HepG2 (cell line): ENCODE results near the gene ONECUT1. TPM values are rescaled to one million over a fixed set of nuclear protein-coding genes. Genes with fewer than 3 reads are reported as not detected.
A peak's percentile ranks its signal among the peaks of the same experiment; 100 is the strongest.

ENCODE experiments used
- CAMTA2 ChIP-seq: sonication (generic); formaldehyde crosslinking; IDR thresholded peaks from 2 replicates; pipeline ENCODE4 v1.4.0; 2020; ENCODE audit warnings: mild to moderate bottlenecking, missing genetic modification reagents, borderline replicate concordance
- CHD4 ChIP-seq: fragments of 200-600 bp; sonication (generic); IDR thresholded peaks from 2 replicates; pipeline ENCODE4 v1.7.0; 2017; ENCODE audit warnings: mild to moderate bottlenecking, low read length, borderline replicate concordance
- GFI1 ChIP-seq: sonication (generic); formaldehyde crosslinking; IDR thresholded peaks from 2 replicates; pipeline ENCODE4 v1.5.0; 2020; ENCODE audit warnings: missing genetic modification reagents, mild to moderate bottlenecking, borderline replicate concordance
- HNRNPH1 ChIP-seq: fragments of 200-400 bp; formaldehyde crosslinking; optimal IDR thresholded peaks from 2 replicates; pipeline ENCODE3; 2017; ENCODE audit warnings: mild to moderate bottlenecking, low read depth, low read length
- KAT7 ChIP-seq: IDR thresholded peaks from 2 replicates; pipeline ENCODE4 v1.6.1; 2018; ENCODE audit warnings: borderline replicate concordance, missing compliant biosample characterization
- NR2F1 ChIP-seq, 2 experiments: fragments of 450-650 bp in 1 of 2; formaldehyde crosslinking in 1 of 2; IDR thresholded peaks; 2 replicates each; pipeline versions ENCODE4 v1.5.0 to v1.6.1; 2016 to 2020; ENCODE audit warnings: mild to moderate bottlenecking in 1 of 2, missing compliant biosample characterization in 1 of 2, missing genetic modification reagents in 1 of 2, moderate library complexity in 1 of 2
- PHB2 ChIP-seq: fragments of 450-650 bp; IDR thresholded peaks from 2 replicates; pipeline ENCODE4 v1.6.1; 2018; ENCODE audit not compliant: partially characterized antibody
- PHF5A ChIP-seq: IDR thresholded peaks from one replicate; pipeline ENCODE4 v1.6.1; 2018; ENCODE audit warnings: low read depth, missing genetic modification reagents; ENCODE audit not compliant: unreplicated experiment
- SP1 ChIP-seq, 2 experiments: fragments of 450-650 bp in 1 of 2; sonication (generic) in 1 of 2; formaldehyde crosslinking in 1 of 2; IDR thresholded peaks; 2 replicates each; pipeline versions ENCODE4 v1.4.0 to v1.6.1; 2016 to 2020; ENCODE audit warnings: missing genetic modification reagents in 1 of 2
- THAP11 ChIP-seq: IDR thresholded peaks from 2 replicates; pipeline ENCODE4 v1.6.1; 2016; ENCODE audit warnings: missing biosample characterization, missing genetic modification reagents
- U2AF2 ChIP-seq: fragments of 200-400 bp; formaldehyde crosslinking; IDR thresholded peaks from 2 replicates; pipeline ENCODE4 v1.6.1; 2017; ENCODE audit warnings: low read depth, mild to moderate bottlenecking, low read length
- ZC3H13 ChIP-seq: sonication (generic); formaldehyde crosslinking; IDR thresholded peaks from 2 replicates; pipeline ENCODE4 v1.8.1; 2023; ENCODE audit warnings: mild to moderate bottlenecking, missing genetic modification reagents, moderate library complexity
- polyA plus RNA-seq, 8 experiments: library from polyadenylated mRNA; depleted of rRNA in 3 of 8; stranded (reverse) in 7 of 8; unstranded in 1 of 8; fragments of >200 nt; fragmentation: Illumina TruSeq in 4 of 8; extraction: Trizol in 4 of 8; gene quantifications; 2 replicates each; pipeline versions ENCODE4 v1.2.1 to v1.2.3, GENCODE V29; 2011 to 2016; ENCODE audit warnings: low read depth in 4 of 8, missing spikeins in 1 of 8, mixed read lengths in 1 of 8; ENCODE audit not compliant: insufficient read depth in 1 of 8
- total RNA-seq, 5 experiments: library from RNA; depleted of rRNA; stranded (reverse); fragments of >200 nt; fragmentation: Illumina TruSeq; extraction: Trizol; gene quantifications; 2 replicates each; pipeline ENCODE4 v1.2.3, GENCODE V29; 2016; ENCODE audit warnings: low read depth in 1 of 5
- TF ChIP-seq, protein P1 (sequence below), 2 experiments: sonication (generic) in 1 of 2; formaldehyde crosslinking in 1 of 2; IDR thresholded peaks; 2 replicates each; pipeline versions ENCODE4 v1.5.1 to v1.6.1; 2011 to 2020; ENCODE audit warnings: borderline replicate concordance in 1 of 2, low read depth in 1 of 2, low read length in 1 of 2, mild to moderate bottlenecking in 1 of 2, missing genetic modification reagents in 1 of 2, moderate library complexity in 1 of 2
- TF ChIP-seq, protein P2 (sequence below): sonication (generic); formaldehyde crosslinking; IDR thresholded peaks from 2 replicates; pipeline ENCODE4 v1.4.0; 2020; ENCODE audit warnings: mild to moderate bottlenecking, low read depth, missing genetic modification reagents
- TF ChIP-seq, protein P3 (sequence below): sonication (generic); formaldehyde crosslinking; conservative IDR thresholded peaks from 2 replicates; pipeline ENCODE4 v1.8.0; 2022; ENCODE audit warnings: mild to moderate bottlenecking, moderate library complexity, missing genetic modification reagents
- TF ChIP-seq, protein P4 (sequence below): sonication (generic); formaldehyde crosslinking; IDR thresholded peaks from 2 replicates; pipeline ENCODE4 v1.9.0; 2022; ENCODE audit warnings: low read depth, missing genetic modification reagents
- TF ChIP-seq, protein P5 (sequence below): sonication (generic); formaldehyde crosslinking; IDR thresholded peaks from 2 replicates; pipeline ENCODE4 v1.8.0; 2022; ENCODE audit warnings: missing genetic modification reagents, mild to moderate bottlenecking, inconsistent platforms, borderline replicate concordance

Gene ONECUT1
- total and polyA plus RNA-seq, 2 of the 13 experiments (the other 11 are each of a cell fraction or from before 2014, with no cell fraction given): 3.5 to 9.1 TPM

DNA sequence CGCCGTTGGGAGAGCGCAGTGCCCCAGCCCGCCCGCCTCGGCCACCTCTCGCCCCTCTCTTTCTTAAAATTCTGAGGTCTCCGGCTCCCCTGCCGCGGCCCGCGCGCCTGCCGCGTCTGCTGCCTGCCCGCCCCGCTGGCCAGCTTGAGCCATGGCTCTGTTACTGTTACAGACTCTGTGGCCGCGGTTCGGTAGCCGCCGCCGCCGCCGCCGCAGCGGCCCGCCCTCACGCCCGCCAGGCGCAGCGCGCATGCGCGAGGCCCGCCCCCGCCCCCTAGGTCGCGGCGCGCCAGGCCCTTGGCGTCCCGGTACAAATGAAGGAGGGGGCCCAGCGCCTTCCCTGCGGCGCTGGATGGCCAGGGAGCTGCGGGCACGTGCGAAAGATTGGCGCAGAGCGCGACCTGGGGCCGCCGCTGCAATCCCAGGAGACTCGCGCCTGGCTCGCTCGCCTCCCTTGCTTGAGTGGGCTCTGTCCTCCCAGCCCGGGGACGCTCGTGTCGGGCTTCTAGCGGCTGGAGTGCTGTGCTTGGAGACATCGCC lies at the start of gene ONECUT1 (continued):
- TF ChIP-seq, protein P1, sequence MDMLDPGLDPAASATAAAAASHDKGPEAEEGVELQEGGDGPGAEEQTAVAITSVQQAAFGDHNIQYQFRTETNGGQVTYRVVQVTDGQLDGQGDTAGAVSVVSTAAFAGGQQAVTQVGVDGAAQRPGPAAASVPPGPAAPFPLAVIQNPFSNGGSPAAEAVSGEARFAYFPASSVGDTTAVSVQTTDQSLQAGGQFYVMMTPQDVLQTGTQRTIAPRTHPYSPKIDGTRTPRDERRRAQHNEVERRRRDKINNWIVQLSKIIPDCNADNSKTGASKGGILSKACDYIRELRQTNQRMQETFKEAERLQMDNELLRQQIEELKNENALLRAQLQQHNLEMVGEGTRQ (IDR thresholded peaks at IDR 0.05; ENCODE audit: low read depth, low read length): no peak
- TF ChIP-seq, protein P1 (CRISPR knock-in tag; IDR thresholded peaks at IDR 0.05; ENCODE audit: borderline replicate concordance): no peak
- TF ChIP-seq CHD4 (no peak), PHF5A (CRISPR knock-in tag) (no peak), THAP11 (0 out of 2 replicates have a peak, but pooled peaks have one; percentile 40), SP1 (IDR thresholded peaks at IDR 0.05) (no peak), SP1 (CRISPR knock-in tag; IDR thresholded peaks at IDR 0.05) (no peak), NR2F1 (CRISPR knock-in tag; IDR thresholded peaks at IDR 0.05) (no peak), PHB2 (no peak), CAMTA2 (CRISPR knock-in tag) (no peak), GFI1 (no peak), U2AF2 (no peak), HNRNPH1 (no peak), KAT7 (CRISPR knock-in tag) (no peak), ZC3H13 (CRISPR knock-in tag) (no peak)
- TF ChIP-seq, protein P2, sequence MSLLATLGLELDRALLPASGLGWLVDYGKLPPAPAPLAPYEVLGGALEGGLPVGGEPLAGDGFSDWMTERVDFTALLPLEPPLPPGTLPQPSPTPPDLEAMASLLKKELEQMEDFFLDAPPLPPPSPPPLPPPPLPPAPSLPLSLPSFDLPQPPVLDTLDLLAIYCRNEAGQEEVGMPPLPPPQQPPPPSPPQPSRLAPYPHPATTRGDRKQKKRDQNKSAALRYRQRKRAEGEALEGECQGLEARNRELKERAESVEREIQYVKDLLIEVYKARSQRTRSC (CRISPR knock-in tag): no peak
- TF ChIP-seq, protein P3, sequence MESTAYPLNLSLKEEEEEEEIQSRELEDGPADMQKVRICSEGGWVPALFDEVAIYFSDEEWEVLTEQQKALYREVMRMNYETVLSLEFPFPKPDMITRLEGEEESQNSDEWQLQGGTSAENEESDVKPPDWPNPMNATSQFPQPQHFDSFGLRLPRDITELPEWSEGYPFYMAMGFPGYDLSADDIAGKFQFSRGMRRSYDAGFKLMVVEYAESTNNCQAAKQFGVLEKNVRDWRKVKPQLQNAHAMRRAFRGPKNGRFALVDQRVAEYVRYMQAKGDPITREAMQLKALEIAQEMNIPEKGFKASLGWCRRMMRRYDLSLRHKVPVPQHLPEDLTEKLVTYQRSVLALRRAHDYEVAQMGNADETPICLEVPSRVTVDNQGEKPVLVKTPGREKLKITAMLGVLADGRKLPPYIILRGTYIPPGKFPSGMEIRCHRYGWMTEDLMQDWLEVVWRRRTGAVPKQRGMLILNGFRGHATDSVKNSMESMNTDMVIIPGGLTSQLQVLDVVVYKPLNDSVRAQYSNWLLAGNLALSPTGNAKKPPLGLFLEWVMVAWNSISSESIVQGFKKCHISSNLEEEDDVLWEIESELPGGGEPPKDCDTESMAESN (CRISPR knock-in tag): no peak; the same call in 1 of the 2 replicates
- TF ChIP-seq, protein P4, sequence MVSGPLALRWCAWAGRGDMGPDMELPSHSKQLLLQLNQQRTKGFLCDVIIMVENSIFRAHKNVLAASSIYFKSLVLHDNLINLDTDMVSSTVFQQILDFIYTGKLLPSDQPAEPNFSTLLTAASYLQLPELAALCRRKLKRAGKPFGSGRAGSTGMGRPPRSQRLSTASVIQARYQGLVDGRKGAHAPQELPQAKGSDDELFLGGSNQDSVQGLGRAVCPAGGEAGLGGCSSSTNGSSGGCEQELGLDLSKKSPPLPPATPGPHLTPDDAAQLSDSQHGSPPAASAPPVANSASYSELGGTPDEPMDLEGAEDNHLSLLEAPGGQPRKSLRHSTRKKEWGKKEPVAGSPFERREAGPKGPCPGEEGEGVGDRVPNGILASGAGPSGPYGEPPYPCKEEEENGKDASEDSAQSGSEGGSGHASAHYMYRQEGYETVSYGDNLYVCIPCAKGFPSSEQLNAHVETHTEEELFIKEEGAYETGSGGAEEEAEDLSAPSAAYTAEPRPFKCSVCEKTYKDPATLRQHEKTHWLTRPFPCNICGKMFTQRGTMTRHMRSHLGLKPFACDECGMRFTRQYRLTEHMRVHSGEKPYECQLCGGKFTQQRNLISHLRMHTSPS (CRISPR knock-in tag): no peak
- TF ChIP-seq, protein P5, sequence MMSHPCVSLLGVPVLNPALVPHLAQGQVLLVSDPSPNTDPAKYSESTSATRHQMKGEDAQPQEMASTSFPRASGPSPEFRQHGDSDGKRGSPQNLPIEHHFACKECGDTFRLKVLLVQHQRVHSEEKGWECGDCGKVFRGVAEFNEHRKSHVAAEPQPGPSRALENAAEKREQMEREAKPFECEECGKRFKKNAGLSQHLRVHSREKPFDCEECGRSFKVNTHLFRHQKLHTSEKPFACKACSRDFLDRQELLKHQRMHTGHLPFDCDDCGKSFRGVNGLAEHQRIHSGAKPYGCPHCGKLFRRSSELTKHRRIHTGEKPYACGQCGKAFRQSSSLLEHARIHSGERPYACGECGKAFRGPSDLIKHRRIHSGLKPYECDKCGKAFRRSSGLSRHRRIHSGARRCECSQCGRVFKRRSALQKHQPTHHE: no peak
